Measurements from ENCODE around the gene HDAC10.

HDAC10 gene

GRCh38 chr22:50203288-50203687, 47.8 kb downstream of the HDAC10 start:
- Histone ChIP-seq H3K4me2 (ENCODE audit: low read length) (no peak overlapping the region), H3K4me3 (ENCODE audit: low read length) (no peak overlapping the region), H3K9ac (ENCODE audit: low read length) (no peak overlapping the region), H3K9me3 (ENCODE audit: insufficient read depth, low read length) (no peaks in the 10 kb centered on the region), H3K27me3 (ENCODE audit: low read depth, low read length) (no peaks in the 10 kb centered on the region), H3K36me3 (replicated peaks; ENCODE audit: low read depth, low read length) (peaks cover 7% of the 10 kb centered on the region), H2AFZ (ENCODE audit: low read depth, low read length) (no peak overlapping the region), H4K20me1 (ENCODE audit: insufficient read depth, low read length) (peaks cover 10% of the 10 kb centered on the region; the same call in 1 of the 2 replicates), H3K79me2 (ENCODE audit: low read length) (peaks cover 23% of the 10 kb centered on the region), H3K4me1 (ENCODE audit: low read length) (peaks cover 12% of the 10 kb centered on the region; the same call in 1 of the 2 replicates), H3K27ac (ENCODE audit: low read length) (no peak overlapping the region)
- TF ChIP-seq EZH2phosphoT487 (IDR thresholded peaks at IDR 0.05; ENCODE audit: low read depth) = no peak
- no peak for TF ChIP-seq CTCF (IDR thresholded peaks at IDR 0.05; ENCODE audit: low read depth, low read length)

- H3K36me3 ChIP-seq (replicated peaks; ENCODE audit: low read depth, low read length) = peaks cover 7% of the 10 kb centered on the region
- H3K9ac ChIP-seq (ENCODE audit: low read length) = peak overlapping the region; percentile 70
- H3K9me3 ChIP-seq (ENCODE audit: insufficient read depth, low read length) = no peaks in the 10 kb centered on the region
- peaks cover 10% of the 10 kb centered on the region; the same call in 1 of the 2 replicates for H4K20me1 ChIP-seq (ENCODE audit: insufficient read depth, low read length)
- H3K4me1 ChIP-seq (ENCODE audit: low read length) = peaks cover 12% of the 10 kb centered on the region; the same call in 1 of the 2 replicates
- no peak for TF ChIP-seq EZH2phosphoT487 (IDR thresholded peaks at IDR 0.05; ENCODE audit: low read depth)
- TF ChIP-seq CTCF (IDR thresholded peaks at IDR 0.05; ENCODE audit: low read depth, low read length) = no peak
- peak overlapping the region; percentile 93 for H3K4me3 ChIP-seq (ENCODE audit: low read length)
- H2AFZ ChIP-seq (ENCODE audit: low read depth, low read length) = no peak overlapping the region
- peak overlapping the region; percentile 95 for H3K4me2 ChIP-seq (ENCODE audit: low read length)
- peaks cover 23% of the 10 kb centered on the region for H3K79me2 ChIP-seq (ENCODE audit: low read length)
- no peaks in the 10 kb centered on the region for H3K27me3 ChIP-seq (ENCODE audit: low read depth, low read length)
- no peak overlapping the region for H3K27ac ChIP-seq (ENCODE audit: low read length)
Measured at GRCh38 chr22:50202130-50202666, 48.9 kb downstream of the HDAC10 start.

- Histone ChIP-seq H3K36me3 (replicated peaks; ENCODE audit: low read depth, low read length) (peaks cover 6% of the 10 kb centered on the region), H3K4me3 (ENCODE audit: low read length) (peak overlapping the region; percentile 93), H3K79me2 (ENCODE audit: low read length) (peaks cover 23% of the 10 kb centered on the region), H3K9me3 (ENCODE audit: insufficient read depth, low read length) (no peaks in the 10 kb centered on the region), H3K9ac (ENCODE audit: low read length) (peak overlapping the region; percentile 70), H4K20me1 (ENCODE audit: insufficient read depth, low read length) (peaks cover 10% of the 10 kb centered on the region; the same call in 1 of the 2 replicates), H3K27me3 (ENCODE audit: low read depth, low read length) (no peaks in the 10 kb centered on the region), H2AFZ (ENCODE audit: low read depth, low read length) (no peak overlapping the region), H3K4me2 (ENCODE audit: low read length) (peak overlapping the region; percentile 95), H3K4me1 (ENCODE audit: low read length) (peaks cover 12% of the 10 kb centered on the region; the same call in 1 of the 2 replicates), H3K27ac (ENCODE audit: low read length) (no peak overlapping the region)
- TF ChIP-seq CTCF (IDR thresholded peaks at IDR 0.05; ENCODE audit: low read depth, low read length) = no peak
- no peak for TF ChIP-seq EZH2phosphoT487 (IDR thresholded peaks at IDR 0.05; ENCODE audit: low read depth)
Measured at GRCh38 chr22:50201191-50202129, 49.6 kb downstream of the HDAC10 start.

All from OCI-LY3 (cell line).